Endothelial cell of umbilical vein (primary cell): ENCODE results near the gene PLA2G5.

ENCODE experiments used
- EZH2 ChIP-seq: IDR thresholded peaks from 2 replicates; pipeline ENCODE4 v1.6.1; 2012; ENCODE audit warnings: borderline replicate concordance, low read depth, mild to moderate bottlenecking, moderate library complexity, low read length, inconsistent platforms; ENCODE audit not compliant: severe bottlenecking
- FOS ChIP-seq: IDR thresholded peaks from 2 replicates; pipeline ENCODE4 v1.6.1; 2011; ENCODE audit warnings: mild to moderate bottlenecking, low read length, moderate library complexity, borderline replicate concordance; ENCODE audit not compliant: insufficient read depth
- GATA2 ChIP-seq: IDR thresholded peaks from 2 replicates; pipeline ENCODE4 v1.7.0; 2011; ENCODE audit warnings: low read depth, mild to moderate bottlenecking, moderate library complexity, mixed read lengths, low read length; ENCODE audit not compliant: insufficient read length, insufficient read depth
- JUN ChIP-seq: IDR thresholded peaks from 2 replicates; pipeline ENCODE4 v1.6.1; 2011; ENCODE audit warnings: borderline replicate concordance, low read depth; ENCODE audit not compliant: insufficient read length, insufficient read depth
- MAX ChIP-seq: IDR thresholded peaks from 2 replicates; pipeline ENCODE4 v1.6.1; 2011; ENCODE audit not compliant: insufficient read depth, insufficient read length
- MYC ChIP-seq: IDR thresholded peaks from one replicate; pipeline ENCODE4 v1.6.1; 2011; ENCODE audit warnings: mild to moderate bottlenecking, low read depth, low read length
- POLR2A ChIP-seq: IDR thresholded peaks from 2 replicates; pipeline ENCODE4 v1.6.1; 2012; ENCODE audit warnings: low read depth, mild to moderate bottlenecking, control low read depth, low read length
- POLR2AphosphoS5 ChIP-seq: IDR thresholded peaks from 2 replicates; pipeline ENCODE4 v1.6.1; 2012; ENCODE audit warnings: low read depth, mild to moderate bottlenecking, control low read depth, low read length, moderate library complexity; ENCODE audit not compliant: insufficient read depth
- TF ChIP-seq, protein P1 (sequence below), 2 donors: IDR thresholded peaks; 1 replicate in 1 of 2; 2 replicates in 1 of 2; pipeline ENCODE4 v1.5.1; 2011; ENCODE audit warnings: low read length in 2 of 2, mild to moderate bottlenecking in 2 of 2, moderate library complexity in 2 of 2, control low read depth in 1 of 2, inconsistent platforms in 1 of 2, low read depth in 1 of 2; ENCODE audit not compliant: insufficient read depth in 1 of 2; ENCODE audit errors: extremely low read depth in 1 of 2

- TF ChIP-seq, protein P1, sequence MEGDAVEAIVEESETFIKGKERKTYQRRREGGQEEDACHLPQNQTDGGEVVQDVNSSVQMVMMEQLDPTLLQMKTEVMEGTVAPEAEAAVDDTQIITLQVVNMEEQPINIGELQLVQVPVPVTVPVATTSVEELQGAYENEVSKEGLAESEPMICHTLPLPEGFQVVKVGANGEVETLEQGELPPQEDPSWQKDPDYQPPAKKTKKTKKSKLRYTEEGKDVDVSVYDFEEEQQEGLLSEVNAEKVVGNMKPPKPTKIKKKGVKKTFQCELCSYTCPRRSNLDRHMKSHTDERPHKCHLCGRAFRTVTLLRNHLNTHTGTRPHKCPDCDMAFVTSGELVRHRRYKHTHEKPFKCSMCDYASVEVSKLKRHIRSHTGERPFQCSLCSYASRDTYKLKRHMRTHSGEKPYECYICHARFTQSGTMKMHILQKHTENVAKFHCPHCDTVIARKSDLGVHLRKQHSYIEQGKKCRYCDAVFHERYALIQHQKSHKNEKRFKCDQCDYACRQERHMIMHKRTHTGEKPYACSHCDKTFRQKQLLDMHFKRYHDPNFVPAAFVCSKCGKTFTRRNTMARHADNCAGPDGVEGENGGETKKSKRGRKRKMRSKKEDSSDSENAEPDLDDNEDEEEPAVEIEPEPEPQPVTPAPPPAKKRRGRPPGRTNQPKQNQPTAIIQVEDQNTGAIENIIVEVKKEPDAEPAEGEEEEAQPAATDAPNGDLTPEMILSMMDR (IDR thresholded peaks at IDR 0.05; ENCODE audit: extremely low read depth in 1 of 2, insufficient read depth in 1 of 2, low read depth in 1 of 2, low read length in 2 of 2) = no peak
- TF ChIP-seq POLR2A (no peak), POLR2AphosphoS5 (peak; percentile 69), EZH2 (no peak), FOS (peak; percentile 72), MYC (no peak), MAX (no peak), GATA2 (peak; percentile 91), JUN (peak; percentile 56)
Observed at GRCh38 chr1:20110679-20111078, 40.7 kb downstream of the PLA2G5 start.
